Measurements from ENCODE around the gene CREB3L2. TPM values are rescaled to one million over a fixed set of nuclear protein-coding genes. Genes with fewer than 3 reads are reported as not detected.

The CREB3L2 gene
- total and polyA plus RNA-seq, 2 donors (not counting 1 experiment from before 2014, with no cell fraction given), result 13.8 to 25.1 TPM

DNA sequence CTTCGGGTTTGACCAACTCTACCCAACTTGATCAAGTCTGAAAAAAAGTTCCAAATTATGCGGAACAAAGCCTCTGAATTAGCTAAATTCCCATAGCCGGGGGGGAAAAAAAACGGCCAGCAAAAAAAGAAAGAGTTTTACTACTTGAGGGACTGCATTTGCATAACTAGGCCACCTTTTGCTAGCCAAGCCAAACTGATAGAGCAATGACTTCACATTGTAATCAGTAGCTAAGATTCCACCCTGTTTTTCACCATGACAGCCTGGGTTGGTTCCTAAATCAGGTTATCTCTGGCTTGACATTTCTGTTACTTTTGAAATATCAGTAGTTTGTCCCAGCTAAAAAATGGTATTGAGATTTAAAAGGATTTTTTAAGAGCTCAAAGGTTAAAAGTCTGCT is 31.4 kb upstream of the CREB3L2 start:
- no peak overlapping the region for H3K9ac ChIP-seq (ENCODE audit: low read length)
- CTCF ChIA-PET, result interaction anchor here (0.9 to 1.6 kb wide), 2 partner anchors 8 to 133 kb away, joined by 3 to 4 read pairs; no protein-coding TSS in a partner anchor
- Mint-ChIP-seq H3K4me3 (no peak overlapping the region), H3K4me1 (peaks cover 52% of the 10 kb centered on the region), H3K27ac (no peak overlapping the region), H3K27me3 (peaks cover 4% of the 10 kb centered on the region), H3K9me3 (ENCODE audit: insufficient read depth) (peaks cover 3% of the 10 kb centered on the region)
- peaks cover 0 to 10% (median 0%) of the 10 kb centered on the region in 3 donors for H3K9me3 ChIP-seq (ENCODE audit: control extremely low read depth in 1 of 3, control insufficient read depth in 2 of 3, insufficient read depth in 1 of 3, low read length in 2 of 3)
- no peak for ATAC-seq (ENCODE audit: low read depth)
- no peaks in the 10 kb centered on the region for H3K79me2 ChIP-seq (ENCODE audit: control insufficient read depth, insufficient read depth, low read length)
- no peaks in the 10 kb centered on the region for H3K36me3 ChIP-seq (replicated peaks in 1 of 2; ENCODE audit: control extremely low read depth in 1 of 2, control insufficient read depth in 1 of 2, extremely low read depth in 1 of 2, insufficient read depth in 2 of 2, low read length in 1 of 2)
- no peak for DNase-seq
- POLR2A ChIA-PET, result no interaction called here
- peaks cover 45 to 59% of the 10 kb centered on the region in 2 donors for H3K4me1 ChIP-seq (ENCODE audit: control insufficient read depth in 2 of 2, insufficient read depth in 2 of 2, low read length in 2 of 2)
- H3K27ac ChIP-seq (ENCODE audit: low read length in 2 of 2), result peak overlapping the region in 1 of 2 donors; percentile 48
- peak overlapping the region; percentile 18 for H3K4me2 ChIP-seq (replicated peaks; ENCODE audit: low read depth, low read length, poor library complexity, severe bottlenecking)
- intact Hi-C loops (cut with micrococcal nuclease), result no loop called here
- H3K4me3 ChIP-seq (ENCODE audit: control extremely low read depth in 1 of 5, extremely low read depth in 1 of 5, insufficient read depth in 1 of 5, low read depth in 2 of 5, low read length in 4 of 5), result no peak overlapping the region
- peak overlapping the region; percentile 51 for H2AFZ ChIP-seq (ENCODE audit: insufficient read depth, low read depth, low read length, poor library complexity, severe bottlenecking)
- H4K20me1 ChIP-seq (ENCODE audit: control insufficient read depth, insufficient read depth, low read length, poor library complexity, severe bottlenecking), result no peaks in the 10 kb centered on the region
- WGBS (ENCODE audit: insufficient coverage), result 100% methylated on average over 1 of the region's 4 CpGs
- no peak for TF ChIP-seq EZH2 (IDR thresholded peaks at IDR 0.05; ENCODE audit: borderline replicate concordance, insufficient read depth, low read depth, low read length, poor library complexity, severe bottlenecking)
- TF ChIP-seq, protein P1, sequence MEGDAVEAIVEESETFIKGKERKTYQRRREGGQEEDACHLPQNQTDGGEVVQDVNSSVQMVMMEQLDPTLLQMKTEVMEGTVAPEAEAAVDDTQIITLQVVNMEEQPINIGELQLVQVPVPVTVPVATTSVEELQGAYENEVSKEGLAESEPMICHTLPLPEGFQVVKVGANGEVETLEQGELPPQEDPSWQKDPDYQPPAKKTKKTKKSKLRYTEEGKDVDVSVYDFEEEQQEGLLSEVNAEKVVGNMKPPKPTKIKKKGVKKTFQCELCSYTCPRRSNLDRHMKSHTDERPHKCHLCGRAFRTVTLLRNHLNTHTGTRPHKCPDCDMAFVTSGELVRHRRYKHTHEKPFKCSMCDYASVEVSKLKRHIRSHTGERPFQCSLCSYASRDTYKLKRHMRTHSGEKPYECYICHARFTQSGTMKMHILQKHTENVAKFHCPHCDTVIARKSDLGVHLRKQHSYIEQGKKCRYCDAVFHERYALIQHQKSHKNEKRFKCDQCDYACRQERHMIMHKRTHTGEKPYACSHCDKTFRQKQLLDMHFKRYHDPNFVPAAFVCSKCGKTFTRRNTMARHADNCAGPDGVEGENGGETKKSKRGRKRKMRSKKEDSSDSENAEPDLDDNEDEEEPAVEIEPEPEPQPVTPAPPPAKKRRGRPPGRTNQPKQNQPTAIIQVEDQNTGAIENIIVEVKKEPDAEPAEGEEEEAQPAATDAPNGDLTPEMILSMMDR (IDR thresholded peaks at IDR 0.05), result no peak
- H3K27me3 ChIP-seq (replicated peaks in 1 of 4; ENCODE audit: control extremely low read depth in 1 of 4, control insufficient read depth in 3 of 4, insufficient read depth in 4 of 4, low read length in 3 of 4), result no peaks in the 10 kb centered on the region

DNA sequence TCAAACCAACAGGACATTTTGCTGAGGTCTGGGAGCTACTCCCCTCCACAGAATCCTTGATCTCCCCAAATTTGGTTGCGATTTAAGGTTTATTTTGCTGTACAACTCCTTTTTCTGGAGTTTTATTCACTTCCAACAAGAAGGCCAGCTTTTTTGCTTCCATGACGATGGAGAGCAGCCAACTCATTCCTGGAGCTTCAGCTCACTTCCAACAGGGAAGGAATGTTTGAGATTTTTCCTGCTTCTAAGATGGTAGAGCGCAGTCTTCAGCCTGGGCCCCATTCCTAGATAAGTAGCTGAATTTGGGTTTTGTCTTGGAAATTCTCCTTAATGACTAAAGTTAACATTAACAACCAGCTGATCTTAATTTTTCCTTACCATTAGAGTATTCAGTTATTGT is 30.9 kb upstream of the CREB3L2 start:
- peaks cover 49 to 64% of the 10 kb centered on the region in 2 donors for H3K4me1 ChIP-seq (ENCODE audit: control insufficient read depth in 2 of 2, insufficient read depth in 2 of 2, low read length in 2 of 2)
- H3K4me3 ChIP-seq (ENCODE audit: control extremely low read depth in 1 of 5, extremely low read depth in 1 of 5, insufficient read depth in 1 of 5, low read depth in 2 of 5, low read length in 4 of 5), result no peak overlapping the region
- H2AFZ ChIP-seq (ENCODE audit: insufficient read depth, low read depth, low read length, poor library complexity, severe bottlenecking), result peak overlapping the region; percentile 51
- WGBS (ENCODE audit: insufficient coverage), result 100% methylated on average over 2 of the region's 3 CpGs
- H3K27me3 Mint-ChIP-seq, result peaks cover 4% of the 10 kb centered on the region
- DNase-seq (no peak), ATAC-seq (ENCODE audit: low read depth) (no peak)
- H4K20me1 ChIP-seq (ENCODE audit: control insufficient read depth, insufficient read depth, low read length, poor library complexity, severe bottlenecking), result no peaks in the 10 kb centered on the region
- intact Hi-C loops (cut with micrococcal nuclease), result no loop called here
- H3K79me2 ChIP-seq (ENCODE audit: control insufficient read depth, insufficient read depth, low read length), result no peaks in the 10 kb centered on the region
- no peak overlapping the region for H3K4me3 Mint-ChIP-seq
- H3K27me3 ChIP-seq (replicated peaks in 1 of 4; ENCODE audit: control extremely low read depth in 1 of 4, control insufficient read depth in 3 of 4, insufficient read depth in 4 of 4, low read length in 3 of 4), result no peaks in the 10 kb centered on the region
- H3K36me3 ChIP-seq (replicated peaks in 1 of 2; ENCODE audit: control extremely low read depth in 1 of 2, control insufficient read depth in 1 of 2, extremely low read depth in 1 of 2, insufficient read depth in 2 of 2, low read length in 1 of 2), result no peaks in the 10 kb centered on the region
- H3K4me1 Mint-ChIP-seq, result peaks cover 57% of the 10 kb centered on the region
- peak overlapping the region in 1 of 2 donors; percentile 48 for H3K27ac ChIP-seq (ENCODE audit: low read length in 2 of 2)
- no peak overlapping the region for H3K4me2 ChIP-seq (replicated peaks; ENCODE audit: low read depth, low read length, poor library complexity, severe bottlenecking)
- no peak overlapping the region for H3K9ac ChIP-seq (ENCODE audit: low read length)
- H3K9me3 ChIP-seq (ENCODE audit: control extremely low read depth in 1 of 3, control insufficient read depth in 2 of 3, insufficient read depth in 1 of 3, low read length in 2 of 3), result peaks cover 0 to 10% (median 0%) of the 10 kb centered on the region in 3 donors
- ChIA-PET CTCF (interaction anchor here (0.7 to 1.6 kb wide), 3 partner anchors 8 to 133 kb away, joined by 3 to 4 read pairs (median 3); no protein-coding TSS in a partner anchor), POLR2A (no interaction called here)
- TF ChIP-seq, protein P1 (IDR thresholded peaks at IDR 0.05), result no peak
- no peak for TF ChIP-seq EZH2 (IDR thresholded peaks at IDR 0.05; ENCODE audit: borderline replicate concordance, insufficient read depth, low read depth, low read length, poor library complexity, severe bottlenecking)
- no peak overlapping the region for H3K27ac Mint-ChIP-seq
- peaks cover 3% of the 10 kb centered on the region for H3K9me3 Mint-ChIP-seq (ENCODE audit: insufficient read depth)

All from B cell (primary cell).